ENCODE measurements around the gene NCOA1. TPM values are rescaled to one million over a fixed set of nuclear protein-coding genes. Genes with fewer than 3 reads are reported as not detected.

The NCOA1 gene
- total RNA-seq, 1 donor from 2014 or later = 48.4 TPM

- Histone ChIP-seq H3K27ac (no peak overlapping the region), H3K4me1 (no peaks in the 10 kb centered on the region), H3K4me3 (no peak overlapping the region), H3K27me3 (no peaks in the 10 kb centered on the region), H3K36me3 (peaks cover 0 to 38% of the 10 kb centered on the region in 2 donors), H3K9me3 (no peaks in the 10 kb centered on the region)
- no peak for DNase-seq (ENCODE audit: extremely low spot score in 2 of 2)
- intact Hi-C loops (cut with DNase I) = no loop called here
- TF ChIP-seq POLR2A (IDR thresholded peaks at IDR 0.05) (no peak), POLR2AphosphoS5 (IDR thresholded peaks at IDR 0.05; ENCODE audit: insufficient read depth in 1 of 2, low read depth in 1 of 2) (no peak), CTCF (IDR thresholded peaks at IDR 0.05) (no peak)
Observed at GRCh38 chr2:24731923-24732322, 240.9 kb downstream of the NCOA1 start.

GRCh38 chr2:24734741-24735140, 243.7 kb downstream of the NCOA1 start:
- Histone ChIP-seq H3K4me3 (no peak overlapping the region), H3K27me3 (no peaks in the 10 kb centered on the region), H3K9me3 (no peaks in the 10 kb centered on the region), H3K4me1 (peaks cover 4% of the 10 kb centered on the region), H3K27ac (no peak overlapping the region), H3K36me3 (peaks cover 0 to 20% of the 10 kb centered on the region in 2 donors)
- DNase-seq (ENCODE audit: extremely low spot score in 2 of 2) = no peak
- TF ChIP-seq CTCF (IDR thresholded peaks at IDR 0.05) = no peak
- intact Hi-C loops (cut with DNase I) = no loop called here

- Histone ChIP-seq H3K27ac (no peak overlapping the region), H3K4me1 (peaks cover 12% of the 10 kb centered on the region), H3K9me3 (no peaks in the 10 kb centered on the region), H3K27me3 (no peaks in the 10 kb centered on the region), H3K36me3 (no peaks in the 10 kb centered on the region), H3K4me3 (no peak overlapping the region)
- no peak for DNase-seq (ENCODE audit: extremely low spot score in 2 of 2)
- TF ChIP-seq POLR2A (IDR thresholded peaks at IDR 0.05) (no peak), POLR2AphosphoS5 (IDR thresholded peaks at IDR 0.05; ENCODE audit: insufficient read depth in 1 of 2, low read depth in 1 of 2) (no peak), CTCF (IDR thresholded peaks at IDR 0.05) (no peak)
- intact Hi-C loops (cut with DNase I) = no loop called here
Observed at GRCh38 chr2:24739354-24740025, 248.4 kb downstream of the NCOA1 start.

- peaks cover 12% of the 10 kb centered on the region for H3K4me1 ChIP-seq
- H3K27me3 ChIP-seq = no peaks in the 10 kb centered on the region
- H3K9me3 ChIP-seq = no peaks in the 10 kb centered on the region
- H3K27ac ChIP-seq = no peak overlapping the region
- H3K4me3 ChIP-seq = no peak overlapping the region
- intact Hi-C loops (cut with DNase I) = no loop called here
- no peak for TF ChIP-seq POLR2AphosphoS5 (IDR thresholded peaks at IDR 0.05; ENCODE audit: insufficient read depth in 1 of 2, low read depth in 1 of 2)
- no peak for TF ChIP-seq POLR2A (IDR thresholded peaks at IDR 0.05)
- TF ChIP-seq CTCF (IDR thresholded peaks at IDR 0.05) = no peak
- H3K36me3 ChIP-seq = no peaks in the 10 kb centered on the region
- DNase-seq (ENCODE audit: extremely low spot score in 2 of 2) = no peak
Observed at GRCh38 chr2:24740142-24740541, 249.1 kb downstream of the NCOA1 start.

GRCh38 chr2:24742730-24743129, 251.7 kb downstream of the NCOA1 start:
- H3K4me3 ChIP-seq = no peak overlapping the region
- no peaks in the 10 kb centered on the region for H3K36me3 ChIP-seq
- TF ChIP-seq POLR2AphosphoS5 (IDR thresholded peaks at IDR 0.05; ENCODE audit: insufficient read depth in 1 of 2, low read depth in 1 of 2) (no peak), CTCF (IDR thresholded peaks at IDR 0.05) (no peak), POLR2A (IDR thresholded peaks at IDR 0.05) (no peak)

More at GRCh38 chr2:24742730-24743129, 251.7 kb downstream of the NCOA1 start:
- Histone ChIP-seq H3K4me1 (peaks cover 12% of the 10 kb centered on the region), H3K27ac (no peak overlapping the region), H3K27me3 (no peaks in the 10 kb centered on the region), H3K9me3 (no peaks in the 10 kb centered on the region)
- intact Hi-C loops (cut with DNase I) = no loop called here
- DNase-seq (ENCODE audit: extremely low spot score in 2 of 2) = no peak

Measured in vagina (tissue), 2 donors.